K562 (cell line): ENCODE data around the gene TUT1. TPM values are rescaled to one million over a fixed set of nuclear protein-coding genes. Genes with fewer than 3 reads are reported as not detected.

Source experiments
- KAT2B ChIP-seq: IDR thresholded peaks from one replicate; pipeline ENCODE4 v1.6.1; 2012; ENCODE audit warnings: low read depth, mild to moderate bottlenecking, control low read depth, inconsistent platforms, low read length, moderate library complexity
- MCM7 ChIP-seq, 2 experiments: fragments of 450-650 bp; IDR thresholded peaks; 2 replicates each; pipeline ENCODE4 v1.6.1; 2016 to 2018
- NR2F6 ChIP-seq: fragments of 450-650 bp; formaldehyde crosslinking; IDR thresholded peaks from 2 replicates; pipeline ENCODE4 v1.4.0; 2020; ENCODE audit warnings: mild to moderate bottlenecking
- POLR2G ChIP-seq: fragments of 200-400 bp; formaldehyde crosslinking; IDR thresholded peaks from 2 replicates; pipeline ENCODE4 v1.6.1; 2017; ENCODE audit warnings: low read depth, mild to moderate bottlenecking, antibody characterized with exemption, low read length, moderate library complexity
- TAF9B ChIP-seq: fragments of 450-650 bp; IDR thresholded peaks from 2 replicates; pipeline ENCODE4 v1.6.1; 2018; ENCODE audit warnings: mild to moderate bottlenecking; ENCODE audit not compliant: partially characterized antibody
- ZNF133 ChIP-seq: fragments of 250-450 bp; sonication (Bioruptor Pico); IDR thresholded peaks from 2 replicates; pipeline ENCODE4 v1.4.0; 2020; ENCODE audit warnings: mild to moderate bottlenecking
- ZNF140 ChIP-seq: fragments of 250-450 bp; sonication (Bioruptor Pico); IDR thresholded peaks from 2 replicates; pipeline ENCODE4 v1.8.0; 2021; ENCODE audit warnings: moderate library complexity, mild to moderate bottlenecking, inconsistent platforms
- polyA plus RNA-seq, 8 experiments: library from polyadenylated mRNA; depleted of rRNA in 4 of 8; stranded (reverse) in 5 of 8; unstranded in 3 of 8; fragments of >200 nt; fragmentation: Nextera tagmentation in 2 of 8; fragmentation: Illumina TruSeq in 1 of 8; extraction: Ambion mirVana in 2 of 8; extraction: Trizol in 1 of 8; gene quantifications; 2 replicates each; pipeline versions ENCODE4 v1.2.1 to v1.2.3, GENCODE V29; 2011 to 2014; ENCODE audit warnings: inconsistent platforms in 1 of 8, missing spikeins in 1 of 8
- total RNA-seq, 7 experiments: library from RNA; depleted of rRNA in 6 of 7; stranded (reverse); fragments of >200 nt in 6 of 7; fragmentation: Illumina TruSeq in 2 of 7; extraction: Trizol in 2 of 7; gene quantifications; 2 replicates each; pipeline versions ENCODE4 v1.2.1 to v1.2.3, GENCODE V29; 2011 to 2021; ENCODE audit warnings: low replicate concordance in 1 of 7
- TF ChIP-seq, protein P1 (sequence below), 3 experiments: fragments of 200-800 bp in 1 of 3; sonication (Bioruptor generic) in 1 of 3; sonication (generic) in 1 of 3; formaldehyde crosslinking in 1 of 3; IDR thresholded peaks; 2 replicates each; pipeline versions ENCODE4 v1.6.1 to v1.8.0; 2016 to 2022; ENCODE audit warnings: mild to moderate bottlenecking in 2 of 3, missing compliant biosample characterization in 2 of 3, missing genetic modification characterization in 2 of 3, missing genetic modification reagents in 1 of 3
- TF ChIP-seq, protein P2 (sequence below), 2 experiments: IDR thresholded peaks in 1 of 2; conservative IDR thresholded peaks in 1 of 2; 2 replicates each; pipeline ENCODE4 v1.6.1; 2016; ENCODE audit warnings: low read depth in 2 of 2, mild to moderate bottlenecking in 1 of 2, missing compliant biosample characterization in 1 of 2, missing genetic modification characterization in 1 of 2, moderate library complexity in 1 of 2
- TF ChIP-seq, protein P3 (sequence below): sonication (generic); formaldehyde crosslinking; IDR thresholded peaks from 2 replicates; pipeline ENCODE4 v1.8.1; 2023; ENCODE audit warnings: missing genetic modification reagents, mild to moderate bottlenecking, borderline replicate concordance
- TF ChIP-seq, protein P4 (sequence below): fragments of 250-450 bp; sonication (Bioruptor Pico); IDR thresholded peaks from 2 replicates; pipeline ENCODE4 v1.5.0; 2021
- TF ChIP-seq, protein P5 (sequence below): fragments of 450-650 bp; IDR thresholded peaks from 2 replicates; pipeline ENCODE4 v1.6.1; 2018; ENCODE audit warnings: mild to moderate bottlenecking, low read depth; ENCODE audit not compliant: partially characterized antibody
- TF ChIP-seq, protein P6 (sequence below): fragments of 250-450 bp; sonication (Bioruptor Pico); IDR thresholded peaks from 2 replicates; pipeline ENCODE4 v1.4.0; 2020

TUT1 gene
- total and polyA plus RNA-seq, 9 of the 15 experiments (the other 6 are each of a cell fraction or from before 2014, with no cell fraction given), result 0.66 to 44.3 (median 15.7) TPM

DNA sequence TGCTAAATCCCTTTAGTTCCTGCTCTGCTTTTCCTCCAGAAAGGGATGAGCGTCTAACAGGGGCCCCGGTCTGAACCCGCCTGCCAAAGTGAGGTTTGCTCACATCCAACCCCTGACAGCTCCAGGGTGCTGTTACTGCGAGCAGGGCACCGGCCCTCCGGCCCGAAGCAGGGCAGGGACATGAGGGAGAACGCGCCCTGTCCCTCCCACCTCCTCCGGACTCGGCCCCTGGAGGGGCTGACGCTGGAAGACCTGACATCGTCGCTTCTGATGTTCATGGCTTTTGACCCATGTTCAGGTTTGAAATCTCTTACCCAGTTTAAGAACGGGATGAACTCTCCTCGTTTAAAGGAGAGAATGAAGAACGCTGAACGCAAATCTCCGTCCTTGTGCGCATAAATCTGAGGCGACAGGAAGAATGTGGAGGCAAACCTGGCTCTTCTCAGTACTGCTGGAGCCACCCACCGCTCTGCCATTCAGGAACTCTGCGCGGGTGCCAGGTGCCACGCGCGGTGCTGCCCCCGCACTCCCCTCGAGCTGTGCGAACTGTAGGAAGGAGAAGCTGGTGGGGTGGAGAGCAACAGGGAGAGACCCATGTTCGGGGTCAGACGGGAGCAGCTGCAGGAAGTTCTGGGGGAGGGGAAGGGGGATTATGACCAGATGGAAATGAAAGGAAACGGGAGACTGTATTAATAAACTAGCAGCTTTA, 16.8 kb downstream of the TUT1 start (continued):
- 0 out of 4 replicates have a peak, but pooled peaks of 1 of the 2 experiments have one; percentile 21 for TF ChIP-seq MCM7 (IDR thresholded peaks at IDR 0.05)
- no peak for TF ChIP-seq NR2F6 (CRISPR knock-in tag)
- TF ChIP-seq ZNF140, result no peak
- TF ChIP-seq, protein P1, sequence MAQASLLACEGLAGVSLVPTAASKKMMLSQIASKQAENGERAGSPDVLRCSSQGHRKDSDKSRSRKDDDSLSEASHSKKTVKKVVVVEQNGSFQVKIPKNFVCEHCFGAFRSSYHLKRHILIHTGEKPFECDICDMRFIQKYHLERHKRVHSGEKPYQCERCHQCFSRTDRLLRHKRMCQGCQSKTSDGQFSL (CRISPR knock-in tag; IDR thresholded peaks at IDR 0.05), result no peak
- TF ChIP-seq, protein P1 (tag; IDR thresholded peaks at IDR 0.05), result peak in 1 of 2 experiments; percentile 26; a peak in 1 of 4 replicates
- TF ChIP-seq, protein P2, sequence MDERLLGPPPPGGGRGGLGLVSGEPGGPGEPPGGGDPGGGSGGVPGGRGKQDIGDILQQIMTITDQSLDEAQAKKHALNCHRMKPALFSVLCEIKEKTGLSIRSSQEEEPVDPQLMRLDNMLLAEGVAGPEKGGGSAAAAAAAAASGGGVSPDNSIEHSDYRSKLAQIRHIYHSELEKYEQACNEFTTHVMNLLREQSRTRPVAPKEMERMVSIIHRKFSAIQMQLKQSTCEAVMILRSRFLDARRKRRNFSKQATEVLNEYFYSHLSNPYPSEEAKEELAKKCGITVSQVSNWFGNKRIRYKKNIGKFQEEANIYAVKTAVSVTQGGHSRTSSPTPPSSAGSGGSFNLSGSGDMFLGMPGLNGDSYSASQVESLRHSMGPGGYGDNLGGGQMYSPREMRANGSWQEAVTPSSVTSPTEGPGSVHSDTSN (CRISPR knock-in tag; IDR thresholded peaks at IDR 0.05; ENCODE audit: low read depth), result no peak
- TF ChIP-seq, protein P2 (tag; conservative IDR thresholded peaks at IDR 0.05; ENCODE audit: low read depth), result 0 out of 2 replicates have a peak, but pooled peaks have one; percentile 13
- TF ChIP-seq ZNF133, result no peak
- TF ChIP-seq, protein P3, sequence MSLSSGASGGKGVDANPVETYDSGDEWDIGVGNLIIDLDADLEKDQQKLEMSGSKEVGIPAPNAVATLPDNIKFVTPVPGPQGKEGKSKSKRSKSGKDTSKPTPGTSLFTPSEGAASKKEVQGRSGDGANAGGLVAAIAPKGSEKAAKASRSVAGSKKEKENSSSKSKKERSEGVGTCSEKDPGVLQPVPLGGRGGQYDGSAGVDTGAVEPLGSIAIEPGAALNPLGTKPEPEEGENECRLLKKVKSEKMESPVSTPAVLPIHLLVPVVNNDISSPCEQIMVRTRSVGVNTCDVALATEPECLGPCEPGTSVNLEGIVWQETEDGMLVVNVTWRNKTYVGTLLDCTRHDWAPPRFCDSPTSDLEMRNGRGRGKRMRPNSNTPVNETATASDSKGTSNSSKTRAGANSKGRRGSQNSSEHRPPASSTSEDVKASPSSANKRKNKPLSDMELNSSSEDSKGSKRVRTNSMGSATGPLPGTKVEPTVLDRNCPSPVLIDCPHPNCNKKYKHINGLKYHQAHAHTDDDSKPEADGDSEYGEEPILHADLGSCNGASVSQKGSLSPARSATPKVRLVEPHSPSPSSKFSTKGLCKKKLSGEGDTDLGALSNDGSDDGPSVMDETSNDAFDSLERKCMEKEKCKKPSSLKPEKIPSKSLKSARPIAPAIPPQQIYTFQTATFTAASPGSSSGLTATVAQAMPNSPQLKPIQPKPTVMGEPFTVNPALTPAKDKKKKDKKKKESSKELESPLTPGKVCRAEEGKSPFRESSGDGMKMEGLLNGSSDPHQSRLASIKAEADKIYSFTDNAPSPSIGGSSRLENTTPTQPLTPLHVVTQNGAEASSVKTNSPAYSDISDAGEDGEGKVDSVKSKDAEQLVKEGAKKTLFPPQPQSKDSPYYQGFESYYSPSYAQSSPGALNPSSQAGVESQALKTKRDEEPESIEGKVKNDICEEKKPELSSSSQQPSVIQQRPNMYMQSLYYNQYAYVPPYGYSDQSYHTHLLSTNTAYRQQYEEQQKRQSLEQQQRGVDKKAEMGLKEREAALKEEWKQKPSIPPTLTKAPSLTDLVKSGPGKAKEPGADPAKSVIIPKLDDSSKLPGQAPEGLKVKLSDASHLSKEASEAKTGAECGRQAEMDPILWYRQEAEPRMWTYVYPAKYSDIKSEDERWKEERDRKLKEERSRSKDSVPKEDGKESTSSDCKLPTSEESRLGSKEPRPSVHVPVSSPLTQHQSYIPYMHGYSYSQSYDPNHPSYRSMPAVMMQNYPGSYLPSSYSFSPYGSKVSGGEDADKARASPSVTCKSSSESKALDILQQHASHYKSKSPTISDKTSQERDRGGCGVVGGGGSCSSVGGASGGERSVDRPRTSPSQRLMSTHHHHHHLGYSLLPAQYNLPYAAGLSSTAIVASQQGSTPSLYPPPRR (CRISPR knock-in tag), result no peak
- TF ChIP-seq, protein P4, sequence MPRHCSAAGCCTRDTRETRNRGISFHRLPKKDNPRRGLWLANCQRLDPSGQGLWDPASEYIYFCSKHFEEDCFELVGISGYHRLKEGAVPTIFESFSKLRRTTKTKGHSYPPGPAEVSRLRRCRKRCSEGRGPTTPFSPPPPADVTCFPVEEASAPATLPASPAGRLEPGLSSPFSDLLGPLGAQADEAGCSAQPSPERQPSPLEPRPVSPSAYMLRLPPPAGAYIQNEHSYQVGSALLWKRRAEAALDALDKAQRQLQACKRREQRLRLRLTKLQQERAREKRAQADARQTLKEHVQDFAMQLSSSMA (CRISPR knock-in tag), result no peak
- TF ChIP-seq, protein P5, sequence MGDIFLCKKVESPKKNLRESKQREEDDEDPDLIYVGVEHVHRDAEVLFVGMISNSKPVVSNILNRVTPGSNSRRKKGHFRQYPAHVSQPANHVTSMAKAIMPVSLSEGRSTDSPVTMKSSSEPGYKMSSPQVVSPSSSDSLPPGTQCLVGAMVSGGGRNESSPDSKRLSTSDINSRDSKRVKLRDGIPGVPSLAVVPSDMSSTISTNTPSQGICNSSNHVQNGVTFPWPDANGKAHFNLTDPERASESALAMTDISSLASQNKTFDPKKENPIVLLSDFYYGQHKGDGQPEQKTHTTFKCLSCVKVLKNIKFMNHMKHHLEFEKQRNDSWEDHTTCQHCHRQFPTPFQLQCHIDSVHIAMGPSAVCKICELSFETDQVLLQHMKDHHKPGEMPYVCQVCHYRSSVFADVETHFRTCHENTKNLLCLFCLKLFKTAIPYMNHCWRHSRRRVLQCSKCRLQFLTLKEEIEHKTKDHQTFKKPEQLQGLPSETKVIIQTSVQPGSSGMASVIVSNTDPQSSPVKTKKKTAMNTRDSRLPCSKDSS, result no peak
- TF ChIP-seq KAT2B, result no peak
- no peak for TF ChIP-seq TAF9B
- no peak; the same call in 1 of the 2 replicates for TF ChIP-seq POLR2G
- TF ChIP-seq, protein P6, sequence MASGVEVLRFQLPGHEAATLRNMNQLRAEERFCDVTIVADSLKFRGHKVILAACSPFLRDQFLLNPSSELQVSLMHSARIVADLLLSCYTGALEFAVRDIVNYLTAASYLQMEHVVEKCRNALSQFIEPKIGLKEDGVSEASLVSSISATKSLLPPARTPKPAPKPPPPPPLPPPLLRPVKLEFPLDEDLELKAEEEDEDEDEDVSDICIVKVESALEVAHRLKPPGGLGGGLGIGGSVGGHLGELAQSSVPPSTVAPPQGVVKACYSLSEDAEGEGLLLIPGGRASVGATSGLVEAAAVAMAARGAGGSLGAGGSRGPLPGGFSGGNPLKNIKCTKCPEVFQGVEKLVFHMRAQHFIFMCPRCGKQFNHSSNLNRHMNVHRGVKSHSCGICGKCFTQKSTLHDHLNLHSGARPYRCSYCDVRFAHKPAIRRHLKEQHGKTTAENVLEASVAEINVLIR, result no peak
